ENCODE results near the gene UCKL1.

UCKL1 gene

GRCh38 chr20:63953764-63954429 lies 2.3 kb downstream of the UCKL1 start:
- TF ChIP-seq CTCF (IDR thresholded peaks at IDR 0.05; ENCODE audit: low read depth, low read length), result no peak
- Histone ChIP-seq H3K27ac (no peak overlapping the region), H3K4me3 (ENCODE audit: low read depth, low read length) (no peak overlapping the region)

GRCh38 chr20:63952769-63953168 lies 3.4 kb downstream of the UCKL1 start:
- DNase-seq, result no peak
- Histone ChIP-seq H3K27me3 (ENCODE audit: insufficient read depth, low read depth, severe bottlenecking) (no peaks in the 10 kb centered on the region), H3K9me3 (ENCODE audit: severe bottlenecking) (no peaks in the 10 kb centered on the region), H3K36me3 (no peaks in the 10 kb centered on the region), H3K27ac (no peak overlapping the region), H3K4me3 (ENCODE audit: low read depth, low read length) (no peak overlapping the region)
- TF ChIP-seq CTCF (IDR thresholded peaks at IDR 0.05; ENCODE audit: low read depth, low read length), result no peak

More at GRCh38 chr20:63953764-63954429, 2.3 kb downstream of the UCKL1 start:
- H3K9me3 ChIP-seq (ENCODE audit: severe bottlenecking), result no peaks in the 10 kb centered on the region
- H3K36me3 ChIP-seq, result no peaks in the 10 kb centered on the region
- H3K27me3 ChIP-seq (ENCODE audit: insufficient read depth, low read depth, severe bottlenecking), result no peaks in the 10 kb centered on the region
- DNase-seq, result no peak

GRCh38 chr20:63952210-63952535 lies 4.0 kb downstream of the UCKL1 start:
- no peak overlapping the region for H3K4me3 ChIP-seq (ENCODE audit: low read depth, low read length)

GRCh38 chr20:63951398-63952209 lies 4.6 kb downstream of the UCKL1 start:
- Histone ChIP-seq H3K36me3 (no peaks in the 10 kb centered on the region), H3K9me3 (ENCODE audit: severe bottlenecking) (no peaks in the 10 kb centered on the region), H3K4me3 (ENCODE audit: low read depth, low read length) (no peak overlapping the region), H3K27me3 (ENCODE audit: insufficient read depth, low read depth, severe bottlenecking) (no peaks in the 10 kb centered on the region), H3K27ac (peak overlapping the region; percentile 60; the same call in 1 of the 2 replicates)
- no peak for TF ChIP-seq CTCF (IDR thresholded peaks at IDR 0.05; ENCODE audit: low read depth, low read length)
- DNase-seq, result no peak

More at GRCh38 chr20:63952210-63952535, 4.0 kb downstream of the UCKL1 start:
- Histone ChIP-seq H3K27me3 (ENCODE audit: insufficient read depth, low read depth, severe bottlenecking) (no peaks in the 10 kb centered on the region), H3K9me3 (ENCODE audit: severe bottlenecking) (no peaks in the 10 kb centered on the region), H3K27ac (no peak overlapping the region), H3K36me3 (no peaks in the 10 kb centered on the region)
- DNase-seq, result no peak
- TF ChIP-seq CTCF (IDR thresholded peaks at IDR 0.05; ENCODE audit: low read depth, low read length), result no peak

GRCh38 chr20:63950701-63951397 lies 5.4 kb downstream of the UCKL1 start:
- TF ChIP-seq CTCF (IDR thresholded peaks at IDR 0.05; ENCODE audit: low read depth, low read length), result no peak
- Histone ChIP-seq H3K4me3 (ENCODE audit: low read depth, low read length) (peak overlapping the region; percentile 19; the same call in 1 of the 2 replicates), H3K9me3 (ENCODE audit: severe bottlenecking) (no peaks in the 10 kb centered on the region), H3K27me3 (ENCODE audit: insufficient read depth, low read depth, severe bottlenecking) (no peaks in the 10 kb centered on the region), H3K36me3 (no peaks in the 10 kb centered on the region), H3K27ac (peak overlapping the region; percentile 60)
- DNase-seq, result peak; percentile 77
